Measurements from ENCODE around the gene MRPL27.
"Not testable (repeated sequence)": the region's sequence is repeated elsewhere in the genome, so short reads cannot be mapped to it uniquely, and the experiment has no call there.

The MRPL27 gene

DNA sequence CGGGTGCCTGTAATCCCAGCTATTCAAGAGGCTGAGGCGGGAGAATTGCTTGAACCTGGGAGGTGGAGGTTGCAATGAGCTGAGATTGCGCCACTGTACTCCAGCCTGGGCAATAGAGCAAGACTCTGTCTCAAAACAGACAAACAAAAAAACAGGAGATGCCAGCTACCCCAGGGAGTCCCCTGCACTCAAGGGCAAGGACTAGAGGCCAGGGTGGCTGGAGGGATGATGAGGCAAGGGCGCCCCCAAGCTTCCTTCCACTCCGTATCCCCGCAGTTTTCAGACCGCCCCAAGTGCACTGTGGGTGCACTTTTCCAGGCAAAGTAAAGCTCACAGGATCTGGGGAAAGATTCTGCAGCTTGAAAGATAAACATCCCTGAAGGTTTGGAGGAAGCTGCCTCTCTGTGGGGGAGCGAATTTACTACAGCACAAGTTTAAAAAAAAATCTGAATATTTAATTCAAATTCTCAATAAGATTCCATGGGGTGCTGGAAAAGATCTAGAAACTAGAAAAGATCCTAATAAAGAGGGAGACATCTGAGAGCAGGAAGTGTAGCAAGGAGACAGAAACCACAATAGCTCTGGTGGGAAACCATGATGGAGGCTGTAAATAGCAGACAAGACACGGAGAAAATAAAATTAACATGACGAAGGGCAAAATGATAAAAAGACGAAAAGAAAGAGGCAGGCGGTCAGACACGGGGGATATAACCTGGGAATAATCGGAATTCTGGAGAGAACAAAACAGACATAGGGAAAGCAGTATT, 39.5 kb downstream of the MRPL27 start:
- H3K4me3 ChIP-seq (ENCODE audit: low read length); H3K9ac ChIP-seq (ENCODE audit: low read length); H3K27me3 ChIP-seq (ENCODE audit: control insufficient read depth, insufficient read depth, low read length); H3K27ac ChIP-seq (ENCODE audit: low read length); H3K9me3 ChIP-seq (ENCODE audit: control insufficient read depth, low read depth, low read length); H3K36me3 ChIP-seq (ENCODE audit: control insufficient read depth, low read depth, low read length); H3K4me1 ChIP-seq (ENCODE audit: control insufficient read depth, low read depth, low read length): not testable (repeated sequence)

DNA sequence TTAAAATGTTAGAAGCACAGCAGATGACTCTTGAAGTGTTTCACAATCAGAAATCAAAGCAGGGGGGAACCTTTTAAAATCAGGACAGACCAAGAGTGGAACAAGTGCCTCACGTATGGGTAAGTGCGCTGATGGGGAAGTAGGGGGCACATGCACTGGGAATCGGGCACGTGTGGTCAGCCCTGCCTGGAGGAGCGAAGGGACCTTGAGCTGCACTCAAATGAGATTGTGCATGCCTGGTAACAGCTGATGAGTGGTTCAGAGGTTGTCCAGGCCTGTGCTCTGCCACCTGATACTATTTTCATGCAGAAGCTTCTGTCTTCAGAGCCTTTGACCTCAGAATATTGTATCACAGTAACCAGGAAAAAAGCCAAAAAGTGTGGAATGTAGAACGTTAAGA, 40.8 kb downstream of the MRPL27 start:
- no peaks in the 10 kb centered on the region for H3K27me3 ChIP-seq (ENCODE audit: control insufficient read depth, insufficient read depth, low read length)
- H3K9ac ChIP-seq (ENCODE audit: low read length) = no peak overlapping the region
- no peaks in the 10 kb centered on the region for H3K4me1 ChIP-seq (ENCODE audit: control insufficient read depth, low read depth, low read length)
- no peaks in the 10 kb centered on the region for H3K9me3 ChIP-seq (ENCODE audit: control insufficient read depth, low read depth, low read length)
- H3K4me3 ChIP-seq (ENCODE audit: low read length) = no peak overlapping the region
- H3K36me3 ChIP-seq (ENCODE audit: control insufficient read depth, low read depth, low read length) = no peaks in the 10 kb centered on the region
- no peak overlapping the region for H3K27ac ChIP-seq (ENCODE audit: low read length)

DNA sequence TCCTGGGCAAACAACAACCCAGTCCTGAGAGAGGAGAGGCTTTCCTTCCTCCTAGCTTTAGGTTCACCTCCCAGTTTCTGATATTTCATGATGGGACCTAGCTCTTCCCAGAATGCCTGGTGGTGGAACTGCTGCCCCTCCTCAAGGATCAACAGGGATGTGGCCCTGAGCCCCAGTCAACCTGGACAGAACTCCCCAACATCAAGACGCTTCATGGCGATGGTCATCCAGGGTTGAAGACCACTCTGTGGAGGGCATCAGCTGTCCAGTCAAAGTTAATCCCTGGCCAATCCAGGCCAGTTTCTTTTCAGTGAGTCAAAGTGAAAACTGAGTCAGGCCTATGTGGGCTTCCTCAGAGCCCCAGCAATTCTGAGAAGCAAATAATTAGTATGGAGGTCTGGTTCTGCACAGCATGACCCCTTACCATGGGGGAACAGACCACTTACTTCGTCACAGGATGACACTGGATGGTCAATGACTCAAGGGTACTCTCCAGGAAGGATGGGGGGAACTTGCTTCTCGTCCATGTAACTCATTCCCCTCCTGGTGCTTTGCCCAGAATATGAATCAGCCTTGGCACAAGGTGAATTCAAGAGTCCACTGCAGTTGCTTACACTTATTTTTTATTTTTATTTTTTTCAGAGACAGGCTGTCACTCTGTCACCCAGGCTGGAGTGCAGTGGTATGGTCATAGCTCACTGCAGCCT, 41.7 kb downstream of the MRPL27 start:
- Histone ChIP-seq H3K36me3 (ENCODE audit: control insufficient read depth, low read depth, low read length) (no peaks in the 10 kb centered on the region), H3K4me1 (ENCODE audit: control insufficient read depth, low read depth, low read length) (no peaks in the 10 kb centered on the region), H3K4me3 (ENCODE audit: low read length) (no peak overlapping the region), H3K27ac (ENCODE audit: low read length) (no peak overlapping the region), H3K9me3 (ENCODE audit: control insufficient read depth, low read depth, low read length) (no peaks in the 10 kb centered on the region), H3K27me3 (ENCODE audit: control insufficient read depth, insufficient read depth, low read length) (no peaks in the 10 kb centered on the region), H3K9ac (ENCODE audit: low read length) (no peak overlapping the region)

DNA sequence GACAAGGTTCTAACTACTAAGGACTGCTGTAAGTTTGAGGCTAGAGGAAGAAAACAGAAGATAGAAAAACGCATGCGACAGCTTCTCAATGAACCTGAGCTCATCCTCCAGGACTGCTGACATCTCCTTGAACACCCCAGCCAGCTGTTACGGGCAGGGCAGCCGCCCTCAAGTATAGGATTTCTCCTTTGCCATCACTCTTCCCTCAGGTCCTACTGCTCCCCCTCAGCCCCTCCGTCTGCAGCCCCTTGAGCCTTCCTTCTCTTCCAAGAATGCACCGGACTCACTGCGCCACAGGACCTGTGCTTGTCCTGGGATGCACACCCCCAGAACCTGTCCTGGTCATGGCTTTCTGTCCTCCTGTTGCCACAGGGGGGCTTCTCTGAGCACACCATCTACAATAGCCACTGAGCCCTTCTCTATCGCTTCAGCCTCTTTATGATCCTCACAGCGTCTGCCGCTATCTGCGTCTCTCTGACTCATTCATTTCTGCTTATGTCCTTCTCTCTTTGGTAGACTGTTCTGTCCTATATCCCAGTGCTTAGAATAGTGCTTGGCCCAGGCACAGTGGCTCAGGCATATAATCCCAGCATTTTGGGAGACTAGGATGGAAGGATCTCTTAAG, 42.7 kb downstream of the MRPL27 start:
- Histone ChIP-seq H3K9me3 (ENCODE audit: control insufficient read depth, low read depth, low read length) (no peaks in the 10 kb centered on the region), H3K27ac (ENCODE audit: low read length) (no peak overlapping the region), H3K27me3 (ENCODE audit: control insufficient read depth, insufficient read depth, low read length) (no peaks in the 10 kb centered on the region), H3K9ac (ENCODE audit: low read length) (no peak overlapping the region), H3K4me3 (ENCODE audit: low read length) (no peak overlapping the region), H3K4me1 (ENCODE audit: control insufficient read depth, low read depth, low read length) (no peaks in the 10 kb centered on the region), H3K36me3 (ENCODE audit: control insufficient read depth, low read depth, low read length) (no peaks in the 10 kb centered on the region)

DNA sequence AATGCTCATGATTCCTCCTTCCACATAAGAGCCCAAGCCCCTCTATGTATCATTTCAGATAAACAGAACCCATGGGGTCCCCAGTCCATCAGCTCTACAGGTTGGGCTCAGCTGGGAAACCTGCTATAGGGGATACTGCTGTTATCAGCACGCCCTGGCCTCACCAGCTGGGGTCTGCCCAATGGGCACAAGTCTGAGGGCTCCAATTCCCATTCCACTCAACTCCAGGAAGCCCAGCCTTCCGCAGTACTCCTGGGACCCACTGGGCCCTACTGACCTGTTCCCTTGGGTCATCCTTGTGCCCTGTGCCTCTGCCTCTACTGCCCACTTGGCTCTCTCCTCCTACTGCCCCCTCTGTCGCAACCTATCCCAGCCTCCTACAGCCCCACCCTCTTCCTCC, 43.3 kb downstream of the MRPL27 start:
- H3K9ac ChIP-seq (ENCODE audit: low read length) = no peak overlapping the region
- H3K27ac ChIP-seq (ENCODE audit: low read length) = no peak overlapping the region
- no peaks in the 10 kb centered on the region for H3K4me1 ChIP-seq (ENCODE audit: control insufficient read depth, low read depth, low read length)
- no peaks in the 10 kb centered on the region for H3K27me3 ChIP-seq (ENCODE audit: control insufficient read depth, insufficient read depth, low read length)
- no peaks in the 10 kb centered on the region for H3K36me3 ChIP-seq (ENCODE audit: control insufficient read depth, low read depth, low read length)
- H3K4me3 ChIP-seq (ENCODE audit: low read length) = no peak overlapping the region
- no peaks in the 10 kb centered on the region for H3K9me3 ChIP-seq (ENCODE audit: control insufficient read depth, low read depth, low read length)

DNA sequence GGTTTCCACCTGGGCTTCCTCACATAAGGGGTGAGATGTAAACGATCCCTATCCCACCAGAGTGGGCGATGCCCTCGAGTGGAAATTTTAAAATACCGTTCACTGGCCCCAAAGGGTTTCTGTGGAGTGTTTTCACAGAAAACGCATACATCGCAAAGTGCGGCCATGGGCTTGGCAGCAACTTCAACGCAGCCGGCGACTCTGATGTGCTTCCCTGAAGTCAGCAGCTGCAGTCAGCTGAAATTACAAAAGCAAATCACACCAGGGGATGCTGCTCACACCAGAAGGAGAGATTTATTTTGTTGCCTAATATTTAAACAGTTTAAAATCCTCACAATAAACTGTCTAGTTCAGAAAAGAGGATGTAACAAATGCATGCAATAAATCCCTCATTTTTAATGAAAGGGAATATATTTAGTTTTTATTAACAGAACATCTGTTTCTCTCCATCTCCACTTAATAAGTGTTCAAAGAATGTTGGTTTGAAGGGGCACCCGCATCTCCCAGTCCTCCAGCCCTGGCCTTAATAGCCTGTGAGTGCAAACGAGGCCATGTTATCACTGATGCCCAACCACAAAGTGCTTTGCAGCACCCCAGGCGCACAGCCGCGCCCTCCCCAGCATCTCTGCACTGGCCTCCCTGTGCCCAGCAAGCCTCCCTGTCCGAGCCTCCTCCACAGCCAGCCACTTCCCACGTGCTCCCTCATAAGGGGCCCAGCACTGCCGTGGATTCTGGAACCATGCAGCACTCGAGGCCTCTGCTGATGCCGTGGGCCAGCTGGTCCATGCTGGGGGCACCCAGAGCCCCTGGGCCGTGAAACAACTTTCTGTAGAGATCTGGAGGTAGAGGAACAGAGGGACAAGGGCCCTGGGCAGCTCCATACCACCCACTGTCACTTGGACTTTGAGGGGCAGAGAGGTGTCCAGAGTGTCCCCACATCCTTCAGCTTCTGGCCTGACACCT, 44.3 kb downstream of the MRPL27 start:
- Histone ChIP-seq H3K27ac (ENCODE audit: low read length) (no peak overlapping the region), H3K27me3 (ENCODE audit: control insufficient read depth, insufficient read depth, low read length) (no peaks in the 10 kb centered on the region), H3K9ac (ENCODE audit: low read length) (no peak overlapping the region), H3K4me3 (ENCODE audit: low read length) (no peak overlapping the region), H3K36me3 (ENCODE audit: control insufficient read depth, low read depth, low read length) (no peaks in the 10 kb centered on the region), H3K9me3 (ENCODE audit: control insufficient read depth, low read depth, low read length) (no peaks in the 10 kb centered on the region), H3K4me1 (ENCODE audit: control insufficient read depth, low read depth, low read length) (no peaks in the 10 kb centered on the region)

DNA sequence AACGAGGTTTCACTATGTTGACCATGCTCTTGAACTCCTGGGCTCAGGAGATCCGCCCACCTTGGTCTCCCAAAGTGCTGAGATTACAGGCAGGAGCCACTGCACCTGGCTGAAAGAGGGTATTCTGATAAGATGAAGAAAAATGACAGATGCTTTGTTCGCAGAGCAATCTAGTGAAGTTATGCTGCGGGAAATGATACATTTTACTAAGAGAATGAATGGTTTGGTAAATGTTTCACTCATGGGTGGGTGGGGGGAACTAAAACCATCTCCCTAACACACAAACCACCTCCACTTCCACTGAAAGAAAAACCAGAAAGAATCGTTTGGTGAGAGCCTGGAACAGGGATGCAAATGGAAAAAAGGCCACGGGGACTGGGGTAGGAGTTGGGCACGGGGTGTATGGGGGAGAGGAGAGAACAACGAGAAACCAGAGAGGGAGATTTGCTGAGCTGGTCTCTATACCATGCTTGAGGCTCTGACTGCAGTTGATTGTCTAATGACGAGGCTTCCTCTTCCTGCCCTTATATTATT, 46.1 kb downstream of the MRPL27 start:
- Histone ChIP-seq H3K36me3 (ENCODE audit: control insufficient read depth, low read depth, low read length) (no peaks in the 10 kb centered on the region), H3K4me3 (ENCODE audit: low read length) (no peak overlapping the region), H3K9me3 (ENCODE audit: control insufficient read depth, low read depth, low read length) (no peaks in the 10 kb centered on the region), H3K9ac (ENCODE audit: low read length) (no peak overlapping the region), H3K4me1 (ENCODE audit: control insufficient read depth, low read depth, low read length) (no peaks in the 10 kb centered on the region), H3K27me3 (ENCODE audit: control insufficient read depth, insufficient read depth, low read length) (no peaks in the 10 kb centered on the region), H3K27ac (ENCODE audit: low read length) (no peak overlapping the region)

DNA sequence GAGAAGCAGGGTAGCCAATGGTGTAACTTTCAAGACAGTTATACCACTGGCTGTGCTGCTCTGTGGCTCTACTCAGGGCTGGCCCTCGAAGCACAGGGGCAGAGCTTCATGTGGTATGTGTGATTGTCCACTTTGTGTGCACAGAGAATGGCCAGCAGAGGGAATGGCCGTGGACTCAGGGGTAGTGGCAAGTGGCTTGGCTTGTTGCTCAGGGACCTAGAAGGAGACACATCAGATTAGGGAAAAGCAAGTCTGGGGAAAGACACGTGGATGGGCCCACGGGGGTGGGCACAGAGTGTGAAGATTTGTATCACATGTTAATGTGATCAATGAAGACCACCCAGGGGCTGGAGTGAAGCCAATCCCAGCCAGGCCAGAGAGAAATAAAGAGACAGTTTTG, 47.1 kb downstream of the MRPL27 start:
- Histone ChIP-seq H3K9me3 (ENCODE audit: control insufficient read depth, low read depth, low read length) (no peaks in the 10 kb centered on the region), H3K36me3 (ENCODE audit: control insufficient read depth, low read depth, low read length) (no peaks in the 10 kb centered on the region), H3K27me3 (ENCODE audit: control insufficient read depth, insufficient read depth, low read length) (no peaks in the 10 kb centered on the region), H3K4me1 (ENCODE audit: control insufficient read depth, low read depth, low read length) (no peaks in the 10 kb centered on the region), H3K4me3 (ENCODE audit: low read length) (no peak overlapping the region), H3K9ac (ENCODE audit: low read length) (no peak overlapping the region), H3K27ac (ENCODE audit: low read length) (no peak overlapping the region)

DNA sequence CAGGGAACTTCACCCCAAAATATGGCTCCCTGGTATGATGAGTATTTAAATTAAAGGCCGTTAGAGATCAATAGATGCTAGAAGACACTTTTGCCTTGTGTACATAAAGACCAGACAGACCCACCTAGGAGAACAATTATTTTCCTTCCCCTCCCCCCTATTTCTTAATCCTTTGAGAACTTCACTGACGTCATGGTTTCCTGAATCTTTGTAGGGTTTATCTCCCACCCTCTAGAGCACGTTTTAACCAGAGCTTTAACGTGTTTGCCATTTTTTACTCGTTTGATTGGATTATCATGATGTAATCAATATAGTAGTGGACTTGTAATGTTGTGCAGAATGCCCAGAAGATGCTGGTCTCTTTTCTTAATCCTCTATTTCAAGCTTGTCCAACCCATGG, 49.9 kb downstream of the MRPL27 start:
- peaks cover 14% of the 10 kb centered on the region for H3K4me1 ChIP-seq (ENCODE audit: control insufficient read depth, low read depth, low read length)
- H3K4me3 ChIP-seq (ENCODE audit: low read length) = no peak overlapping the region
- no peak overlapping the region for H3K27ac ChIP-seq (ENCODE audit: low read length)
- H3K27me3 ChIP-seq (ENCODE audit: control insufficient read depth, insufficient read depth, low read length) = no peaks in the 10 kb centered on the region
- H3K36me3 ChIP-seq (ENCODE audit: control insufficient read depth, low read depth, low read length) = no peaks in the 10 kb centered on the region
- H3K9me3 ChIP-seq (ENCODE audit: control insufficient read depth, low read depth, low read length) = no peaks in the 10 kb centered on the region
- no peak overlapping the region for H3K9ac ChIP-seq (ENCODE audit: low read length)

DNA sequence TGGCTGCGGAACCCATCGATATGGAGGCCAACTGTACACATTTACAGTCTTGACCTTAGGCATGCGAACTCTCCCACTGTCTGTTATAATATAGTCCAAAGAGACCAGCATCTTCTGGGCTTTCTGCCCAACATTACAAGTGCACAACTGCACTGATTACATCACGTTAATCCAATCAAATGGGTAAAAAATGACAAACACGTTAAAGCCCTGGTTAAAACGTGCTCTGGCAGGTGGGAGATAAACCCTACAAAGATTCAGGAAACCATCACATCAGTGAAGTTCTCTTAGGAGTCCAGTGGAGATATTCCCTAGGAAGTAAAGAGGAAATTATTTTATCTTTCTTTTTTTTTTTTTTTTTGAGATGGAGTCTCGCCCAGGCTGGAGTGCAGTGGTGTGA, 50.7 kb downstream of the MRPL27 start:
- H3K4me1 ChIP-seq (ENCODE audit: control insufficient read depth, low read depth, low read length) = peaks cover 14% of the 10 kb centered on the region
- no peak overlapping the region for H3K27ac ChIP-seq (ENCODE audit: low read length)
- H3K9me3 ChIP-seq (ENCODE audit: control insufficient read depth, low read depth, low read length) = no peaks in the 10 kb centered on the region

More for the DNA sequence above, 50.7 kb downstream of the MRPL27 start:
- no peak overlapping the region for H3K9ac ChIP-seq (ENCODE audit: low read length)
- no peak overlapping the region for H3K4me3 ChIP-seq (ENCODE audit: low read length)
- no peaks in the 10 kb centered on the region for H3K36me3 ChIP-seq (ENCODE audit: control insufficient read depth, low read depth, low read length)
- no peaks in the 10 kb centered on the region for H3K27me3 ChIP-seq (ENCODE audit: control insufficient read depth, insufficient read depth, low read length)

Measured in iPS-18a (cell line).